Loucy (cell line): ENCODE results near the gene ADGRL1.

ENCODE experiments used
- CTCF ChIP-seq: fragments of 200-600 bp; sonication (generic); conservative IDR thresholded peaks from 2 replicates; pipeline ENCODE4 v1.5.1; 2014; ENCODE audit warnings: mild to moderate bottlenecking, antibody characterized with exemption, low read length
- EZH2phosphoT487 ChIP-seq: fragments of 200-600 bp; IDR thresholded peaks from 2 replicates; pipeline ENCODE4 v1.6.1; 2018; ENCODE audit warnings: antibody characterized with exemption, mild to moderate bottlenecking, moderate library complexity, borderline replicate concordance

GRCh38 chr19:14105680-14106079, 100.3 kb downstream of the ADGRL1 start:
- TF ChIP-seq CTCF (no peak), EZH2phosphoT487 (no peak)
